Activated CD8-positive, alpha-beta memory T cell treated with anti-CD3 and anti-CD28 coated beads, Interleukin-2, amount 50 U/mL, for 48 hours (primary cell): ENCODE measurements around the gene SERINC2.
"Not testable (repeated sequence)": the region's sequence is repeated elsewhere in the genome, so short reads cannot be mapped to it uniquely, and the experiment has no call there.

Source experiments
- DNase-seq: peaks from one replicate; pipeline ENCODE4 v3.0.0-alpha.2; 2020

Gene SERINC2

GRCh38 chr1:31386576-31387243 lies 26.3 kb upstream of the SERINC2 start:
- not testable (repeated sequence) for DNase-seq

GRCh38 chr1:31387612-31388011 lies 25.4 kb upstream of the SERINC2 start:
- no peak for DNase-seq

- DNase-seq, result no peak
Measured at GRCh38 chr1:31389616-31390015, 23.4 kb upstream of the SERINC2 start.

GRCh38 chr1:31390071-31390470 lies 22.9 kb upstream of the SERINC2 start:
- no peak for DNase-seq

- no peak for DNase-seq
Measured at GRCh38 chr1:31393463-31393862, 19.6 kb upstream of the SERINC2 start.

- DNase-seq, result peak; percentile 93
Measured at GRCh38 chr1:31394584-31395193, 18.3 kb upstream of the SERINC2 start.

GRCh38 chr1:31396633-31397351 lies 16.2 kb upstream of the SERINC2 start:
- no peak for DNase-seq

- DNase-seq, result no peak
Measured at GRCh38 chr1:31397360-31398095, 15.5 kb upstream of the SERINC2 start.

GRCh38 chr1:31398246-31398645 lies 14.8 kb upstream of the SERINC2 start:
- no peak for DNase-seq

- no peak for DNase-seq
Measured at GRCh38 chr1:31399976-31400375, 13.0 kb upstream of the SERINC2 start.

GRCh38 chr1:31400393-31400792 lies 12.6 kb upstream of the SERINC2 start:
- DNase-seq, result no peak

GRCh38 chr1:31401241-31401640 lies 11.8 kb upstream of the SERINC2 start:
- no peak for DNase-seq

- no peak for DNase-seq
Measured at GRCh38 chr1:31405578-31406245, 7.3 kb upstream of the SERINC2 start.

GRCh38 chr1:31407029-31407626 lies 5.9 kb upstream of the SERINC2 start:
- no peak for DNase-seq

GRCh38 chr1:31408788-31409318 lies 4.2 kb upstream of the SERINC2 start:
- no peak for DNase-seq

- no peak for DNase-seq
Measured at GRCh38 chr1:31409946-31410858, 2.8 kb upstream of the SERINC2 start.

- no peak for DNase-seq
Measured at GRCh38 chr1:31410871-31411270, 2.1 kb upstream of the SERINC2 start.

GRCh38 chr1:31412205-31412604 lies 808 bp upstream of the SERINC2 start:
- no peak for DNase-seq

- DNase-seq, result peak; percentile 63
Measured at GRCh38 chr1:31413405-31414001, 490 bp downstream of the SERINC2 start.

- no peak for DNase-seq
Measured at GRCh38 chr1:31414980-31415370, 2.0 kb downstream of the SERINC2 start.

- no peak for DNase-seq
Measured at GRCh38 chr1:31415658-31416057, 2.6 kb downstream of the SERINC2 start.
